OCI-LY3 (cell line): ENCODE results near the gene TNFAIP8L3.

Experiments used
- H2AFZ ChIP-seq: fragments of 200-600, 300-600 bp; shearing (Covaris generic); 2 replicates; pipeline ENCODE4 v1.6.0; 2014; ENCODE audit warnings: antibody characterized with exemption, low read depth, low read length
- H3K27ac ChIP-seq: fragments of 200-600, 300-600 bp; sonication (generic); 2 replicates; pipeline ENCODE4 v1.5.1; 2014; ENCODE audit warnings: mild to moderate bottlenecking, low read length, moderate library complexity, mixed read lengths
- H3K27me3 ChIP-seq: fragments of 200-600, 300-600 bp; sonication (generic); 2 replicates; pipeline ENCODE4 v1.6.1; 2014; ENCODE audit warnings: low read depth, low read length, mixed read lengths
- H3K36me3 ChIP-seq: fragments of 200-600, 300-600 bp; sonication (generic); replicated peaks from 2 replicates; pipeline ENCODE3; 2014; ENCODE audit warnings: low read depth, low read length, mixed read lengths
- H3K4me1 ChIP-seq: fragments of 300-600, 200-600 bp; sonication (generic); 2 replicates; pipeline ENCODE4 v1.6.1; 2014; ENCODE audit warnings: low read length, mixed read lengths
- H3K4me2 ChIP-seq: fragments of 200-600, 300-600 bp; sonication (generic); 2 replicates; pipeline ENCODE4 v1.6.1; 2014; ENCODE audit warnings: low read length, mixed read lengths
- H3K4me3 ChIP-seq: fragments of 300-600, 200-600 bp; sonication (generic); 2 replicates; pipeline ENCODE4 v1.5.1; 2014; ENCODE audit warnings: antibody characterized with exemption, mild to moderate bottlenecking, low read length, moderate library complexity
- H3K79me2 ChIP-seq: fragments of 300-600, 200-600 bp; shearing (Covaris generic); 2 replicates; pipeline ENCODE4 v1.6.1; 2014; ENCODE audit warnings: mild to moderate bottlenecking, low read length, mixed read lengths
- H3K9ac ChIP-seq: fragments of 300-600, 200-600 bp; shearing (Covaris generic); 2 replicates; pipeline ENCODE4 v1.6.0; 2014; ENCODE audit warnings: mild to moderate bottlenecking, low read length, moderate library complexity
- H3K9me3 ChIP-seq: fragments of 200-600, 300-600 bp; shearing (Covaris generic); 2 replicates; pipeline ENCODE4 v1.6.1; 2014; ENCODE audit warnings: low read length, mixed read lengths; ENCODE audit not compliant: insufficient read depth
- H4K20me1 ChIP-seq: fragments of 200-600, 300-600 bp; sonication (generic); 2 replicates; pipeline ENCODE4 v1.6.1; 2016; ENCODE audit warnings: low read length, mixed read lengths; ENCODE audit not compliant: insufficient read depth
- CTCF ChIP-seq: fragments of 200-600, 300-600 bp; sonication (generic); IDR thresholded peaks from 2 replicates; pipeline ENCODE4 v1.5.1; 2014; ENCODE audit warnings: antibody characterized with exemption, low read length, low read depth
- EZH2phosphoT487 ChIP-seq: fragments of 200-600 bp; shearing (Covaris generic); IDR thresholded peaks from 2 replicates; pipeline ENCODE4 v1.6.1; 2018; ENCODE audit warnings: antibody characterized with exemption, mixed run types, low read depth

TNFAIP8L3 gene

DNA sequence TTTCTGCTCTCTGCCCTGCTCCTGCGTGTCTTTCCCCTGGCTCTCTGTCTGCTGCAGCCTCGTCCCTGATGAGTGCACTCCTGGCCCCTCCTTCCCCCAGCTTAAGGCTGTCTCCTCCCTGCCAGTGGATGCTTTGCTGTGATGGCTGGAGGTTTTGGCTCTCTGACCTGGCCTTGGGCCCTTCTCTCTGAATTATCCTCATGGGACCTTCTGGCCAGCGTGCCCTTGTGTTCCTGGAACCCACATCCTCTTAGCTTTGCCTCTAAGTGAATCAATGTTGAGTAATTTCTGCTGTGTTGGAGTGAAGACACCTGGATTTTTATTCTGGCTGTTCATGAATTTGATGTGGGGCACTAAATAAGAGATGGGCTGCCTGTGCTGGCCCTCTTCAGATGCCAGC is 9.8 kb upstream of the TNFAIP8L3 start:
- Histone ChIP-seq H3K4me2 (no peak overlapping the region), H3K4me3 (no peak overlapping the region), H3K79me2 (no peaks in the 10 kb centered on the region), H4K20me1 (no peaks in the 10 kb centered on the region), H3K36me3 (no peaks in the 10 kb centered on the region), H2AFZ (no peak overlapping the region), H3K27ac (no peak overlapping the region), H3K27me3 (peaks cover 58% of the 10 kb centered on the region), H3K4me1 (no peaks in the 10 kb centered on the region), H3K9ac (no peak overlapping the region), H3K9me3 (no peaks in the 10 kb centered on the region)
- TF ChIP-seq EZH2phosphoT487, result no peak
- no peak for TF ChIP-seq CTCF

- H3K4me2 ChIP-seq, result no peak overlapping the region
Observed at GRCh38 chr15:51103330-51103729, 8.6 kb upstream of the TNFAIP8L3 start.

GRCh38 chr15:51100785-51101489 is 6.2 kb upstream of the TNFAIP8L3 start:
- no peaks in the 10 kb centered on the region for H3K4me1 ChIP-seq
- H2AFZ ChIP-seq, result no peak overlapping the region
- no peak overlapping the region for H3K9ac ChIP-seq
- H3K4me3 ChIP-seq, result no peak overlapping the region
- H3K79me2 ChIP-seq, result no peaks in the 10 kb centered on the region
- H3K36me3 ChIP-seq, result no peaks in the 10 kb centered on the region
- H3K4me2 ChIP-seq, result no peak overlapping the region
- H3K27ac ChIP-seq, result no peak overlapping the region
- H3K9me3 ChIP-seq, result no peaks in the 10 kb centered on the region
- peaks cover 80% of the 10 kb centered on the region for H3K27me3 ChIP-seq
- TF ChIP-seq EZH2phosphoT487 (no peak), CTCF (no peak)
- H4K20me1 ChIP-seq, result no peaks in the 10 kb centered on the region

More at GRCh38 chr15:51103330-51103729, 8.6 kb upstream of the TNFAIP8L3 start:
- H4K20me1 ChIP-seq, result no peaks in the 10 kb centered on the region
- H3K9ac ChIP-seq, result no peak overlapping the region
- TF ChIP-seq CTCF (no peak), EZH2phosphoT487 (no peak)
- H3K27ac ChIP-seq, result no peak overlapping the region
- no peaks in the 10 kb centered on the region for H3K36me3 ChIP-seq
- H3K79me2 ChIP-seq, result no peaks in the 10 kb centered on the region
- no peaks in the 10 kb centered on the region for H3K9me3 ChIP-seq
- H2AFZ ChIP-seq, result no peak overlapping the region
- no peak overlapping the region for H3K4me3 ChIP-seq
- peaks cover 66% of the 10 kb centered on the region for H3K27me3 ChIP-seq
- H3K4me1 ChIP-seq, result no peaks in the 10 kb centered on the region

- Histone ChIP-seq H3K79me2 (no peaks in the 10 kb centered on the region), H3K36me3 (no peaks in the 10 kb centered on the region), H4K20me1 (no peaks in the 10 kb centered on the region), H3K9me3 (no peaks in the 10 kb centered on the region), H3K27ac (no peak overlapping the region), H3K27me3 (peaks cover 67% of the 10 kb centered on the region), H2AFZ (no peak overlapping the region), H3K4me2 (no peak overlapping the region), H3K9ac (no peak overlapping the region), H3K4me1 (no peaks in the 10 kb centered on the region), H3K4me3 (no peak overlapping the region)
- no peak for TF ChIP-seq CTCF
- TF ChIP-seq EZH2phosphoT487, result no peak
Observed at GRCh38 chr15:51099185-51099584, 4.5 kb upstream of the TNFAIP8L3 start.
